ENCODE results near the gene VPS8. TPM values are rescaled to one million over a fixed set of nuclear protein-coding genes. Genes with fewer than 3 reads are reported as not detected.

Gene VPS8
- total and polyA plus RNA-seq, 2 of the 8 experiments (the other 6 are each of a cell fraction or from before 2014, with no cell fraction given) = 13.0 to 41.0 TPM

GRCh38 chr3:184811999-184812661 lies at the start of gene VPS8 (continued):
- TF ChIP-seq CBX8 (IDR thresholded peaks at IDR 0.05; ENCODE audit: borderline replicate concordance, low read depth, low read length) (no peak), SIX5 (IDR thresholded peaks at IDR 0.05; ENCODE audit: low read depth, low read length) (no peak), CTCF (IDR thresholded peaks at IDR 0.05; ENCODE audit: control extremely low read depth in 1 of 3, insufficient read depth in 1 of 3, low read depth in 1 of 3, low read length in 3 of 3) (peak; percentile 53 to 74 (median 73))
